Activated T-cell treated with anti-CD3 and anti-CD28 coated beads, Interleukin-2, amount 50 U/mL, for 24 hours (primary cell): ENCODE results near the gene ATP5F1C.
"Not testable (repeated sequence)": the region's sequence is repeated elsewhere in the genome, so short reads cannot be mapped to it uniquely, and the experiment has no call there.

Experiments used
- DNase-seq: peaks from one replicate; pipeline ENCODE4 v3.0.0-alpha.2; 2020
- H3K27ac Mint-ChIP-seq: 2 replicates; pipeline ENCODE4 v1.8.0; 2020; ENCODE audit warnings: mild to moderate bottlenecking, mixed read lengths
- H3K27me3 Mint-ChIP-seq: 2 replicates; pipeline ENCODE4 v1.8.0; 2020; ENCODE audit warnings: mixed read lengths
- H3K36me3 Mint-ChIP-seq: 2 replicates; pipeline ENCODE4 v1.8.0; 2020; ENCODE audit warnings: low read depth, mixed read lengths
- H3K4me1 Mint-ChIP-seq: 2 replicates; pipeline ENCODE4 v1.8.0; 2020; ENCODE audit warnings: low read depth, mixed read lengths
- H3K4me3 Mint-ChIP-seq: 2 replicates; pipeline ENCODE4 v1.8.0; 2020; ENCODE audit warnings: mild to moderate bottlenecking, moderate library complexity, mixed read lengths
- H3K9me3 Mint-ChIP-seq: 2 replicates; pipeline ENCODE4 v1.8.0; 2020; ENCODE audit warnings: mixed read lengths

Gene ATP5F1C

DNA sequence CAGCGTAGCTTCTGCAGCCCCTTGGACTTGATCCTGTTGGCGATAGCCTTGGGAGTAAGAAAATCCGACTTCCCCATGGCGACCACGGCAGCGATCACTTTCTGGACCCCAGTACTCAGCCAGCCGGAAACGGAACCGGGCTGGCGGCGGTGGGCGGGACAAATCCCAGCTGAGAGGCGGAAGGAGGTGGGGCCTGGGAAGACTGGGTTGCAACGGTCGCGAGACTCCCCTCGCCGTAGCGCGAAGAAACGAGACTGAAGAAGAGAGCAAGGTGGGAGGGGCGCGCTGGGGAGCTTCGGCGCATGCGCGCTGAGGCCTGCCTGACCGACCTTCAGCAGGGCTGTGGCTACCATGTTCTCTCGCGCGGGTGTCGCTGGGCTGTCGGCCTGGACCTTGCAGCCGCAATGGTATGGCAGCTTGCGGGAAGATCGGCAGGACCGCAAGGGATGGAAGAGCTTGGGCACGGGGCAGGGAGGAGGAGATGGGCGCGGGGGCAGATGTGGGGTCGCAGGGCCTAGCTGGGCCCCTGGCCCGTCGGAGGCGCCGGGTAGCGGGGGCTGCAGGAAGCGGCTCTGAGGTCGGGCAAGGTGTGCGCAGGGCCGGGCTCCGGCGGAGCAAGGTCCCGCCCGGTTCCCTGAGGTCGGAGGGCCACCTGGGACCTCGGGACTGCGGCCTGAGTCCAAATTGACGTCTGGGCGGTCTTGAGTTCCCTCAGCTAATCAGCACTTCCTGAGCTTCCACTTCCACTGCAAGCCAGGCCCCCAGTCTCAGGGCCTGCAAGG is at the start of gene ATP5F1C, which contains the start of gene KIN:
TSS of gene ATP5F1C (plus strand) at position 321 of the 782 bp plus-strand sequence. CDS start at position 352, 31 bp downstream.
TSS of gene KIN (minus strand) at position 137 of the 782 bp plus-strand sequence. CDS start at position 77, 60 bp downstream.
- Mint-ChIP-seq H3K27ac (no peak within 1 kb of the TSS), H3K4me3 (no peak within 1 kb of the TSS), H3K27me3 (no peaks in the 10 kb centered on the region), H3K4me1 (peaks cover 55% of the 10 kb centered on the region), H3K9me3 (no peaks in the 10 kb centered on the region), H3K36me3 (peaks cover 61% of the 10 kb centered on the region)
- DNase-seq: peak; percentile 98

DNA sequence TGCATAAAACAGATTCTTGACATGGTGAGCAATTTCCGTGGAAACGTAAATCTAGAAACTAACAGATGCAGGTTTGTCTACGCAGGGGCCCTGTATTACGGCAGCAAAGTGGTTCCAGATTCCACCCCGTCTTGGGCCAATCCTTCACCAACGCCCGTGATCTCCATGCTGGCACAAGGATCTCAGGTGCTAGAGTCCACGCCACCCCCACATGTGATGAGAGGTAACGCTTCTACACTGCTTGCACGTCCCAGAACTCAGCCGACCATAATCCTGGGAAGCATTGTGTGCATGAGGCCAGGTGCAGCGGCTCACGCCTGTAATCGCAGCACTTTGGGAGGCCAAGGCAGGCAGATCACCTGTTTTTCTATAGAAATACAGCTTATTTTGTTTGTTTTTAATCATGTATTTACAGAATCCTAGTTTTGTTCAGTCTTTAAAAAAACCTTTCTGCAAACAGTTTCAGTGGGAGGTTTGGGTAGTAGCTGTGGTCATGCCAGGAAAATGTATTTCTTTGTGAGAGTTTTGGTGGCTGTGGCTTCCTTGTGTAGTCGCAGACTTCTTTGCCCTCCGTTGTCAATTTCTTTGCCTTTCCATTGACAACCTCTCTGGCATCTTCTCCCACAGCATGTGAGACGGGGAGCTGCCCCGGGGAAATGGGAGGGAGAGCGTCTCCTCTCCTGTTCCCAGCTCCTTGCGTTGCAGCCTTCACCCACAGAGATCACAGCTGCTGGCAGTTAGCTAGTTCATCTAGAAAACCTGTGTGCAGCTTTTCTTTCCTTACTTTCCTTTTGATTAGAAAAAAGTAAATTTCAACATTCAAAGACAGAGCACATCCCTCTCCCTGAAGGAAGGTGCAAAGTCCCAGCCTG is 49.2 kb upstream of the ATP5F1C start:
- Mint-ChIP-seq H3K27ac (no peak overlapping the region), H3K4me1 (no peaks in the 10 kb centered on the region), H3K4me3 (no peak overlapping the region), H3K27me3 (no peaks in the 10 kb centered on the region), H3K9me3 (no peaks in the 10 kb centered on the region), H3K36me3 (no peaks in the 10 kb centered on the region)
- DNase-seq: no peak

DNA sequence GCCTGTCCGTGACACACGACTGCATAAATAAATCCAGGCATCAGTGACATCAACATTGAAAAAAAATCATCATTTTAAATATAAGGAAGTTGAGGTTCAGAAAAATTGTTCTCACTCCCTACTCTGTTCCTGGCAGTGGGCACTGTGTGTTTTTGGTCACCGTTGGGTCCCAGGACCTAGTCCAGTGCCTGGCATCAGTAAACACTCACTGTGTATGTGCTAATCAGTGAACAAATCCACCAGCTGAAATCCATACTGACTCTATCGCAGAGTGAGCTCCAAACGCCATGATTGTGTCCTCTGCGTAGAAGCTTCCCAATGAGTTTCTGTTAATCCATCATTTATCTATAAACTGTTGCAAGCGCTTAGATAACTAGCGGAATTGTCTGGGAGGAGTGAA is 43.7 kb upstream of the ATP5F1C start:
- no peaks in the 10 kb centered on the region for H3K9me3 Mint-ChIP-seq
- H3K27me3 Mint-ChIP-seq: no peaks in the 10 kb centered on the region
- no peaks in the 10 kb centered on the region for H3K4me1 Mint-ChIP-seq
- H3K36me3 Mint-ChIP-seq: peaks cover 2% of the 10 kb centered on the region
- no peak overlapping the region for H3K27ac Mint-ChIP-seq
- H3K4me3 Mint-ChIP-seq: no peak overlapping the region
- DNase-seq: no peak

DNA sequence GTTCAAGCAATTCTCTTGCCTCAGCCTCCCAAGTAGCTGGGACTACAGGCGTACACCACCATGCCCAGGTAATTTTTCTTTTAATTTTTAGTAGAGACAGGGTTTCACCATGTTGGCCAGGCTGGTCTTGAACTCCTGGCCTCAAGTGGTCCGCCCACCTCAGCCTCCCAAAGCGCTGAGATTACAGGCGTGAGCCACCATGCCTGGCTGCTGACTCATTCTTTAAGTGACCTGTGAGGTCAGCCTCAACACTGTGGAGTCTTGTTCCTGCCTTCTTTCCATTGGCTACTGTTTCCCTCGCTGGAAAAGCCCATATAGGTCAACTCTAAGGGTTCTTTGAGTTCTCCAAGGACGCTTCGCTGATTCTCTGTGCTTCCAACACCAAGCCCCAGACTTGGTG is 39.3 kb upstream of the ATP5F1C start:
- not testable (repeated sequence) for DNase-seq, H3K27ac Mint-ChIP-seq, H3K27me3 Mint-ChIP-seq, H3K9me3 Mint-ChIP-seq, H3K4me1 Mint-ChIP-seq, H3K4me3 Mint-ChIP-seq
- H3K36me3 Mint-ChIP-seq: peaks cover 35% of the 10 kb centered on the region

DNA sequence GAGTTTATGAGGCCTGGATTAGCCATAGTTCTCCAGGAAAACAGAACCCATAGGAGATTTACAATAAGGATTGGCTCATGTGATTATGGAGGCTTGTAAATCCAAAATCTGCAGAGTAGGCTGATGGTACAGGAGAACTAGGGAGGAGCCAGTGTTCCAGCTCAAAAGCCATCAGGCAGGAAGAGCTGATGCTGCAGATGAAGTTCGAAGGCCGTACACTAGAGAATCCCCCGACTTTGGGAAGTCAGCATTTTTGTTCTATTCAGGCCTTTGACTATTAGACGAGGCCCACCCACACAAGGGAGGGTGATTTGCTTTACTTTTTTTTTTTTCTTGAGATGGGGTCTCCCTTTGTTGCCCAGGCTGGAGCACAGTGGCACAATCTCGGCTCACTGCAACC is 37.8 kb upstream of the ATP5F1C start:
- Mint-ChIP-seq H3K27ac (no peak overlapping the region), H3K9me3 (no peaks in the 10 kb centered on the region), H3K36me3 (peaks cover 50% of the 10 kb centered on the region), H3K27me3 (no peaks in the 10 kb centered on the region), H3K4me3 (no peak overlapping the region), H3K4me1 (no peaks in the 10 kb centered on the region)
- DNase-seq: no peak

DNA sequence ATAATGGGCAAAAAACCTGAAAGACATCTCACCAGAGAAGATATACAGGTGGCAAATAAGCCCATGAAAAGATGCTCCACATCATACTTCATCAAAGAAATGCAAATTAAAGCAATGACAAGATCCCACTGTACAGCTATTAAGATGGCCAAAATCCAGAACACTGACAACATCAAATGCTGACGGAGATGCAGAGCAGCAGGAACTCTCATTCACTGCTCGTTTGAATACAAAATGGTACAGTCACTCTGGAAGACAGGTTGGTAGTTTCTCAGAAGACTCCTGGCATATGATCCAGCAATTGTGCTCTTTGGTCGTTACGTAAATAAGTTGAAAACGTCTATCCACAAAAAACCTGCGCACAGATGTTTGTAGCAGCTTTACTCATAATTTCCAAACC is 35.7 kb upstream of the ATP5F1C start:
- Mint-ChIP-seq H3K4me3 (no peak overlapping the region), H3K27me3 (no peaks in the 10 kb centered on the region), H3K4me1 (no peaks in the 10 kb centered on the region), H3K36me3 (peaks cover 70% of the 10 kb centered on the region), H3K9me3 (no peaks in the 10 kb centered on the region), H3K27ac (no peak overlapping the region)
- no peak for DNase-seq

DNA sequence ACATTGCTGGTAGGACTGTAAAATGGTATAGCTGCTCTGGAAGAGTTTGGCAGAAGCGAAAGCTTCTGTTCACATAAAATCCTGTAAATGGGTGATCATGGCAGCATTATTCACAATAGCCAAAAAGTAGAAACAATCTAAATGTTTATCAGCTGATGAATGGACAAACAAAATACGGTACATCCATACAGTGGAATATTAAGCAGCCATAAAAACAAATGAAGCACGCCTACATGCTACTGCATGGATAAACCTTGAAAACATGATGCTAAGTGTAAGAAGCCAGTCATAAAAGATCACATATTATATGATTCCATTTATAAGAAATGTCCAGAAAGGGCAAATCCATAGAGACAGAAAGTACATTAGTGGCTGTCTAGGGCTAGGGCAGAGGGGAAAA is 32.9 kb upstream of the ATP5F1C start:
- H3K27ac Mint-ChIP-seq: no peak overlapping the region
- H3K36me3 Mint-ChIP-seq: peaks cover 86% of the 10 kb centered on the region

DNA sequence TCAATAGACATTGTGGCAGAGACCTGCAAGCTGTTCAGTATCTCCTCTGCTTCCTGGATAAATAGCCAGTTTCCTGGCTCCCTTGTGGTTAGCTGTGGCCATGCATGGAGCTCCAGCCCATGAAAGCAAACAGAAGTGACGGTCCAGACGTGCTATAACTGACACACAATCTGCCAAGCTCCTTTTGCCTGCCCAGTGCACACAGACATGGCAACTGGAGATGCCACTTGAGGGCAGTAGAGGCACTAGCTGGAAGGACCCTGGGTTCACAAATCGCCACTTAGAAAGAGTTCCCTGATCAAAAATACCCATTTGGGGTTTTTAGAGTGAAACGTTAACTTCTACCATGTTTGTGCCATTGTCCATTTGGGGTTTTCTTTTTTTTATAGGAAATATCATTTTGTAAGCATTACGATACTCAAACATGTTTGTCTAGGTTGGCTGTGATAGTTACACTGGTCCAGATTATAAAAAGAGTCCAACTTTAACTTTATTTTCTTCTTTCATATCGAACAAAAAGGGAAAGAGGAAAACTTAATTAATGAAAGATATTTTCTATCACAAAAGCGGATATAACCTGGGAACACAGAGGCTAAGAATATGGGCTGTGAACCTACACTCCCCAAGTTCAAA is 31.5 kb upstream of the ATP5F1C start:
- no peak overlapping the region for H3K27ac Mint-ChIP-seq
- H3K36me3 Mint-ChIP-seq: peaks cover 91% of the 10 kb centered on the region
- H3K4me3 Mint-ChIP-seq: no peak overlapping the region
- DNase-seq: no peak
- no peaks in the 10 kb centered on the region for H3K9me3 Mint-ChIP-seq
- H3K4me1 Mint-ChIP-seq: no peaks in the 10 kb centered on the region
- H3K27me3 Mint-ChIP-seq: no peaks in the 10 kb centered on the region

More for the DNA sequence above, 32.9 kb upstream of the ATP5F1C start:
- DNase-seq: no peak
- no peaks in the 10 kb centered on the region for H3K27me3 Mint-ChIP-seq
- no peaks in the 10 kb centered on the region for H3K9me3 Mint-ChIP-seq
- no peaks in the 10 kb centered on the region for H3K4me1 Mint-ChIP-seq
- no peak overlapping the region for H3K4me3 Mint-ChIP-seq

DNA sequence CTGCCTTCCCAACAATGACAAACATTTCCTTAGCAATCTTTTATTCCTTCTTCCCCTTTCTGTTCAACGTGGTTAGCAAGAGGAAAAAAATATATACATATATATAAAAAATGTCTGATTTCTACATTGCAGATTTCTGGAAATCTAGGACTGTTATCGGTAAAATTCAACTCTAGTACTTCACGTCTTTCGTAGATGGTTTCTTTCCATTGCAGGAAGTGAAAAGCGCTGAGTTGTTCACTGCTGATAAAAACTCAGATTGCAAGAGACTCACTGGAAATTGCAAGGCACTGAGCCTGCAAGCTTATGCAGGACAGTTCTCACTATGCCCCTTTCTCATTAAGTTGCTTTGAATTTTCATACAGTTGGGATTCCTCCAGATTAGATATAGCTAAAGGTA is 24.0 kb upstream of the ATP5F1C start:
- no peaks in the 10 kb centered on the region for H3K9me3 Mint-ChIP-seq
- no peak overlapping the region for H3K27ac Mint-ChIP-seq
- no peak overlapping the region for H3K4me3 Mint-ChIP-seq
- no peaks in the 10 kb centered on the region for H3K27me3 Mint-ChIP-seq
- H3K4me1 Mint-ChIP-seq: no peaks in the 10 kb centered on the region
- no peak for DNase-seq
- peaks cover 90% of the 10 kb centered on the region for H3K36me3 Mint-ChIP-seq

DNA sequence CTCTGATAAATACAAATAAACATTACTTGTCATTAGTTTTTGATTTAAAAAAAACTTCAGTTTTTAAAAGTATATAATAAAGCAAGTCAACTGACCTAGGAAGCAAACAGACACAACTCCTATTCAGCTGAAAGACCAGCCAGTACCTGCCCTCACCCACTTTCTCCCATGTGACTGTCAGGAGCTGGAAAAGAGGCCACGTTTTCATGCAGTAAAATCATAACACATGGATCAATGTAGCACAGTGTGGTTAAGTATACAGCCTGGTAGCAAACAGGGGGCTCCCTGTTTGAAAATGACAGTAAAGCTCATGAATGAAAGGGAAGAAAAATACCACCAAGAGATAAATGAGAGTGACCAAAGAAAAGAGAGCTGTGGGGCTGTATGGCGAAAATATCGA is 21.7 kb upstream of the ATP5F1C start:
- no peaks in the 10 kb centered on the region for H3K27me3 Mint-ChIP-seq
- peaks cover 93% of the 10 kb centered on the region for H3K36me3 Mint-ChIP-seq
- H3K27ac Mint-ChIP-seq: no peak overlapping the region
- H3K4me3 Mint-ChIP-seq: no peak overlapping the region
- no peaks in the 10 kb centered on the region for H3K9me3 Mint-ChIP-seq
- no peak for DNase-seq
- H3K4me1 Mint-ChIP-seq: no peaks in the 10 kb centered on the region

DNA sequence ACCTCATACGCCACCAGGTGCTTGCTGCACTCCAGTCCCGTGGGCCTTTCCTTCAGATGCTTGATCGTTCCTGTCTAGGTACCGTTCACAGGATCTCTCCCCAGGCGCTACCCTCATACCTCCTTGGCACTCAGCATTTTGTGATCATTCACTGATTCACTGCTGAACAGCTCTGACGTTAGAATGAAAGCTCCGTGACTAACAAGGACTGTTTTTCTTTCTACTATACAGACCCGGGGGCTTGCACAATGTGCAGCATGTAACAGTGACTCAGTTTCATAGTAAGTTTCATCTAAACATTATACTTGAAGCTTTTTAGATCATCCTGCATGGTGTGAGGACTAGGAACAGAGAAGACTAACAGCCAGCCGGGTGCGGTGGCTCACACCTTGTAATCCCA is 20.8 kb upstream of the ATP5F1C start:
- Mint-ChIP-seq H3K4me1 (no peaks in the 10 kb centered on the region), H3K4me3 (no peak overlapping the region), H3K36me3 (peaks cover 93% of the 10 kb centered on the region), H3K27ac (no peak overlapping the region), H3K9me3 (no peaks in the 10 kb centered on the region), H3K27me3 (no peaks in the 10 kb centered on the region)
- no peak for DNase-seq

DNA sequence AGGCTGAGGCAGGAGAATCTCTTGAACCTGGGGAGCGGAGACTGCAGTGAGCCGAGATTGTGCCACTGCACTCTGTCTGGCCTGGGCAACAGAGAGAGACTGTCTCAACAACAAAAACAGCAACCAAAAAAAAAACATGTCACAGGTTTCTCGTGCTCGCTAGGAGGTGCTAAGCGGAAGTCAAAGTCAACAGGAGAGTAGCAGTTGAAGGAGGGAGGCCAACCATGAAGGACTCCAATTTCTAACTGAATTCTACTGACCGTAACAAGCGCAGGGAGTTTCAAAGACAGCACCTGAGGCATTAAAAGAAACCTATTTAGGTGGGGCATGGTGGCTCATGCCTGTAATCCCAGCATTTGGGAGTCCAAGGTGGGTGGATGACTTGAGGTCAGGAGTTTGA is 19.6 kb upstream of the ATP5F1C start:
- no peak for DNase-seq
- Mint-ChIP-seq H3K36me3 (peaks cover 92% of the 10 kb centered on the region), H3K4me3 (no peak overlapping the region), H3K9me3 (no peaks in the 10 kb centered on the region), H3K4me1 (no peaks in the 10 kb centered on the region), H3K27me3 (no peaks in the 10 kb centered on the region), H3K27ac (no peak overlapping the region)

DNA sequence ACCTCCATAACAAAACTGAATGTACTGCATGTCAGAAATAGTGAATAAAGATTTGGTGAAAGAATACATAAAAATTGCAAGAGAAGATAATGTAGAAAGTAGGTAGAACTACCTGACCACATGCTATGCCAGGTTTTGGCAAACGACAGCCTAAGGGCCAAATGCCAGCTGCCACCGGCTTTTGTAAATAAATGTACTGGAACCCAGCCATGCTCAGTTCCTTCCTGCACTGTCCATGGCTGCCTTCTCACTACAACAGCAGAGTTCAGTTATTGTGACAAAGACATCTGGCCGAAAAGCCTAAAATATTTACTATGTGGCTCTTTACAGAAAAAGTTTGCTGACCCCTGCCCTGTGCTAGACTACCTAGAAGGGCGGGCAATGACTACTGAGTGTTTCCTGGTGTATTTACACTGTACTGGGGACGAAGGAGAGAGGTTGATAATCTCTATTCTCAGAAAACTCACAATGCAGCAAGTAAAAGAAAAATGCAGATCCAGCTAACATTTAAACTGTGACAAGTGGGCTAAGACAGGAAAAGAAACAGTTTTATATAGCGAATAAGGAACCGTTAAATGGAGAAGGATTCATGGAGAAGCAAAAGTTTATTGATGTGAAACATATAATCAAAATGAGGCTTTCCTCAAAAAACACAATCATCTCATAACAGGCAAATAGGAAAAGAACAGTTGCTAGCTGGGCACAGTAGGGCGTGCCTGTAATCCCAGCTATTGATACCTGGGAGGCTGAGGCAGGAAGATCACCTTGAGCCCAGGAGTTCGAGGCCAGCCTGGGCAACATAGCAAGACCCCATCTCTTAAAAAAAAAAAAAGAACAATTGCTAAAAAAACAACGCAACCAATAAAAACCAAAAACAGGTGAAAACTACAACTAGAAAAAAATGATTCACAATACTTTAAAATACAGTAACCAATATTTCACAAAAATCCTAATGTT is 13.9 kb upstream of the ATP5F1C start:
- no peaks in the 10 kb centered on the region for H3K4me1 Mint-ChIP-seq
- no peak overlapping the region for H3K4me3 Mint-ChIP-seq

DNA sequence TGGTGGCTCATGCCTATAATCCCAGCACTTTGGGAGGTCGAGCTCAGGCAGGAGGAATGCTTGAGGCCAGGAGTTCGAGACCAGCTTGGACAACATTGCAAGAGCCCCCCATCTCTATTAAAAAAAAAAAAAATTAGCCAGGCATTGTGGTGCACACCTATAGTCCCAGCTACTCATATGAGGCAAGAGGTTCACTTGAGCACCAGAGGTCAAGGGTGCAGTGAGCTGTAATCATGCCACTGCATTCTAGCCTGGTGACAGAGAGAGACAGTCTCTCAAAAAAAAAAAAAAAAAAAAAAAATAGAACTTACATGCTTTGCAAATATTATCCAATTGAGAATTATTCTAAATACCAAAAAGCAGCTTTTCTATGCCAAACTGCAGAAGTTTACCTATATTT is 11.2 kb upstream of the ATP5F1C start:
- Mint-ChIP-seq H3K36me3 (peaks cover 88% of the 10 kb centered on the region), H3K27me3 (no peaks in the 10 kb centered on the region), H3K9me3 (no peaks in the 10 kb centered on the region), H3K4me3 (no peak overlapping the region), H3K4me1 (peaks cover 8% of the 10 kb centered on the region), H3K27ac (no peak overlapping the region)
- DNase-seq: no peak

More for the DNA sequence above, 13.9 kb upstream of the ATP5F1C start:
- Mint-ChIP-seq H3K27me3 (no peaks in the 10 kb centered on the region), H3K9me3 (no peaks in the 10 kb centered on the region), H3K36me3 (peaks cover 92% of the 10 kb centered on the region), H3K27ac (no peak overlapping the region)
- DNase-seq: no peak
